Neural cell (in vitro differentiated cells): ENCODE results near the gene ELANE. TPM values are rescaled to one million over a fixed set of nuclear protein-coding genes. Genes with fewer than 3 reads are reported as not detected.

Experiments
- H2AFZ ChIP-seq: fragments of 200-600, 300-800 bp; sonication (generic), shearing (Covaris generic); 2 replicates; pipeline ENCODE4 v1.6.0; 2014; ENCODE audit warnings: low read depth, mild to moderate bottlenecking, antibody characterized with exemption, low read length, moderate library complexity
- H3F3A ChIP-seq: fragments of 200-600 bp; shearing (Covaris generic); 2 replicates; pipeline ENCODE4 v1.6.1; 2016; ENCODE audit warnings: mild to moderate bottlenecking, moderate library complexity, mixed read lengths, antibody characterized with exemption, low read length; ENCODE audit not compliant: insufficient read depth, poor library complexity, severe bottlenecking
- H3K27ac ChIP-seq: fragments of 200-600, 300-800 bp; sonication (generic), shearing (Covaris generic); 2 replicates; pipeline ENCODE4 v1.5.1; 2014; ENCODE audit warnings: mild to moderate bottlenecking, low read length, moderate library complexity
- H3K27me3 ChIP-seq: fragments of 300-800, 200-600 bp; sonication (generic), shearing (Covaris generic); 2 replicates; pipeline ENCODE4 v1.6.0; 2014; ENCODE audit warnings: mild to moderate bottlenecking, low read depth, low read length, moderate library complexity; ENCODE audit not compliant: insufficient read depth
- H3K36me3 ChIP-seq: fragments of 300-800, 200-600 bp; sonication (generic), shearing (Covaris generic); 2 replicates; pipeline ENCODE4 v1.5.1; 2014; ENCODE audit warnings: mild to moderate bottlenecking, antibody characterized with exemption, low read length, moderate library complexity; ENCODE audit not compliant: insufficient read depth
- H3K4me2 ChIP-seq: fragments of 300-800, 200-600 bp; sonication (generic), shearing (Covaris generic); 2 replicates; pipeline ENCODE4 v1.6.0; 2014; ENCODE audit warnings: mild to moderate bottlenecking, low read length
- H3K4me3 ChIP-seq: fragments of 300-800, 200-600 bp; sonication (generic), shearing (Covaris generic); 2 replicates; pipeline ENCODE4 v1.5.1; 2014; ENCODE audit warnings: mild to moderate bottlenecking, low read length, moderate library complexity
- H3K79me2 ChIP-seq: fragments of 200-600 bp; shearing (Covaris generic); replicated peaks from 2 replicates; pipeline ENCODE4 v1.6.0; 2014; ENCODE audit warnings: mild to moderate bottlenecking, low read length, moderate library complexity; ENCODE audit not compliant: insufficient read depth
- H3K9ac ChIP-seq: fragments of 300-800, 200-600 bp; sonication (generic), shearing (Covaris generic); 2 replicates; pipeline ENCODE4 v1.6.1; 2016; ENCODE audit warnings: mild to moderate bottlenecking, low read length, mixed read lengths
- H3K9me2 ChIP-seq: fragments of 200-600 bp; shearing (Covaris generic); 2 replicates; pipeline ENCODE4 v1.6.1; 2016; ENCODE audit warnings: mild to moderate bottlenecking, low read length, mixed read lengths; ENCODE audit not compliant: insufficient read depth
- H3K9me3 ChIP-seq: fragments of 200-600, 300-800 bp; sonication (generic), shearing (Covaris generic); 2 replicates; pipeline ENCODE4 v1.6.1; 2016; ENCODE audit warnings: mild to moderate bottlenecking, mixed run types, low read length, moderate library complexity, mixed read lengths
- H4K20me1 ChIP-seq: fragments of 200-600 bp; shearing (Covaris generic); 2 replicates; pipeline ENCODE4 v1.6.1; 2016; ENCODE audit warnings: mild to moderate bottlenecking, mixed run types; ENCODE audit not compliant: insufficient read depth
- CTCF ChIP-seq: fragments of 450-650 bp; IDR thresholded peaks from 2 replicates; pipeline ENCODE4 v1.5.1; 2014; ENCODE audit warnings: antibody characterized with exemption, mild to moderate bottlenecking, moderate library complexity; ENCODE audit not compliant: poor library complexity, severe bottlenecking
- EP300 ChIP-seq: fragments of 450-650 bp; conservative IDR thresholded peaks from 2 replicates; pipeline ENCODE4 v1.6.1; 2014; ENCODE audit warnings: antibody characterized with exemption, mild to moderate bottlenecking, moderate library complexity; ENCODE audit not compliant: poor library complexity, severe bottlenecking
- EZH2 ChIP-seq: fragments of 200-600, 300-800 bp; shearing (Covaris generic), sonication (generic); IDR thresholded peaks from 2 replicates; pipeline ENCODE4 v1.6.1; 2014; ENCODE audit warnings: antibody characterized with exemption, low read length, borderline replicate concordance, mild to moderate bottlenecking; ENCODE audit not compliant: insufficient read depth, poor library complexity, severe bottlenecking
- MXI1 ChIP-seq: fragments of 450-650 bp; conservative IDR thresholded peaks from 2 replicates; pipeline ENCODE4 v1.6.1; 2014; ENCODE audit warnings: antibody characterized with exemption, mild to moderate bottlenecking; ENCODE audit not compliant: poor library complexity, severe bottlenecking
- RAD21 ChIP-seq: fragments of 450-650 bp; conservative IDR thresholded peaks from 2 replicates; pipeline ENCODE4 v1.6.1; 2014; ENCODE audit warnings: antibody characterized with exemption, mild to moderate bottlenecking, moderate library complexity
- REST ChIP-seq: IDR thresholded peaks from 2 replicates; pipeline ENCODE4 v1.6.1; 2012; ENCODE audit warnings: borderline replicate concordance
- TAF1 ChIP-seq: IDR thresholded peaks from 2 replicates; pipeline ENCODE4 v1.6.1; 2012; ENCODE audit warnings: low read depth
- polyA plus RNA-seq: library from polyadenylated mRNA; depleted of rRNA; stranded (reverse); fragments of >200 nt; gene quantifications from 2 replicates; pipeline ENCODE4 v1.2.3, GENCODE V29; 2014

The ELANE gene
- polyA plus RNA-seq, 1 donor from 2014 or later, result not detected

- Histone ChIP-seq H3K9me3 (no peaks in the 10 kb centered on the region), H3K4me3 (no peak overlapping the region), H3K79me2 (peaks cover 6% of the 10 kb centered on the region), H3K9ac (no peak overlapping the region), H3K27me3 (no peaks in the 10 kb centered on the region), H3K4me2 (no peak overlapping the region), H3K9me2 (no peaks in the 10 kb centered on the region), H4K20me1 (no peaks in the 10 kb centered on the region), H2AFZ (no peak overlapping the region), H3K27ac (no peak overlapping the region), H3K36me3 (no peaks in the 10 kb centered on the region), H3F3A (no peaks in the 10 kb centered on the region)
- TF ChIP-seq EP300 (no peak), TAF1 (no peak), REST (no peak), EZH2 (no peak), MXI1 (no peak), CTCF (no peak), RAD21 (no peak)
These were observed 44.3 kb downstream of the ELANE start for GRCh38 chr19:896434-896833.

GRCh38 chr19:896999-897398 is 44.9 kb downstream of the ELANE start:
- Histone ChIP-seq H3K79me2 (peaks cover 5% of the 10 kb centered on the region), H3K9ac (no peak overlapping the region), H3K4me2 (no peak overlapping the region), H3F3A (no peaks in the 10 kb centered on the region), H3K36me3 (no peaks in the 10 kb centered on the region), H3K27ac (no peak overlapping the region), H3K9me3 (no peaks in the 10 kb centered on the region), H3K27me3 (no peaks in the 10 kb centered on the region), H3K4me3 (no peak overlapping the region), H2AFZ (no peak overlapping the region), H4K20me1 (no peaks in the 10 kb centered on the region), H3K9me2 (no peaks in the 10 kb centered on the region)
- TF ChIP-seq REST (no peak), EZH2 (no peak), EP300 (no peak)
